HepG2 (cell line): ENCODE measurements around the gene TEX29. TPM values are rescaled to one million over a fixed set of nuclear protein-coding genes. Genes with fewer than 3 reads are reported as not detected.
A peak's percentile ranks its signal among the peaks of the same experiment; 100 is the strongest.

Experiments used
- ATAC-seq: fragments of 200-7000 bp; cut with Tn5 transposase; 3 replicates; pipeline ENCODE4 v1.9.1; 2020; ENCODE audit warnings: mild to moderate bottlenecking, moderate library complexity
- BruUV-seq: library from RNA; stranded (reverse); fragments of 400-500 nt; replicated peaks from 2 replicates; lab custom pipeline; 2021; lab: Mats Ljungman, UMichigan
- CTCF ChIA-PET: fragments of 300-600 bp; formaldehyde crosslinking; extraction: SDS; loops from one replicate; lab custom pipeline; 2021; ENCODE audit warnings: low total read pairs, inconsistent platforms, low intra/inter-chr PET ratio; lab: Yijun Ruan, JAX
- POLR2A ChIA-PET: fragments of 350-600 bp; sonication (Branson Sonifier 250); formaldehyde crosslinking; loops from one replicate; lab custom pipeline; 2020; ENCODE audit warnings: antibody characterized with exemption, inconsistent platforms; lab: Yijun Ruan, JAX
- DNase-seq: peaks from one replicate; pipeline ENCODE4 v3.0.0-alpha.2; 2015; ENCODE audit warnings: low spot score
- FAIRE-seq: peaks from 3 replicates; lab custom pipeline; 2011; peaks lifted over from hg19 to GRCh38; lab: Jason Lieb, UNC
- H2AFZ ChIP-seq: one replicate; pipeline ENCODE4 v1.6.1; 2011; ENCODE audit warnings: low read length, inconsistent platforms
- H3K27ac ChIP-seq: fragments of 300-600 bp; 3 replicates; pipeline ENCODE4 v1.8.0; 2011; ENCODE audit warnings: mixed run types, mild to moderate bottlenecking, mixed read lengths, low read length, inconsistent platforms; ENCODE audit not compliant: insufficient read depth; ENCODE audit errors: extremely low read length
- H3K27me3 ChIP-seq, 2 experiments: fragments of 200-600 bp in 1 of 2; 2 replicates in 1 of 2; 3 replicates in 1 of 2; pipeline versions ENCODE4 v1.6.0 to v1.8.0; 2011; ENCODE audit warnings: low read length in 2 of 2, mild to moderate bottlenecking in 2 of 2, moderate library complexity in 2 of 2, inconsistent platforms in 1 of 2; ENCODE audit not compliant: insufficient read depth in 2 of 2, control insufficient read depth in 1 of 2
- H3K36me3 ChIP-seq, 2 experiments: fragments of 200-600 bp in 1 of 2; replicated peaks in 1 of 2; 2 replicates in 1 of 2; 3 replicates in 1 of 2; pipeline versions ENCODE4 v1.5.1 to v1.8.0; 2011; ENCODE audit warnings: low read length in 2 of 2, inconsistent platforms in 1 of 2; ENCODE audit not compliant: insufficient read depth in 2 of 2, control insufficient read depth in 1 of 2
- H3K4me1 ChIP-seq: 2 replicates; pipeline ENCODE4 v1.5.1; 2012; ENCODE audit warnings: low read length, inconsistent platforms; ENCODE audit not compliant: insufficient read depth
- H3K4me2 ChIP-seq: 2 replicates; pipeline ENCODE4 v1.6.0; 2011; ENCODE audit warnings: low read depth, low read length, inconsistent platforms
- H3K4me3 ChIP-seq, 3 experiments: fragments of 200-600 bp in 1 of 3; sonication (generic), shearing (Covaris generic) in 1 of 3; replicated peaks in 1 of 3; 2 replicates each; pipeline ENCODE4 v1.5.1; 2011 to 2016; ENCODE audit warnings: low read length in 3 of 3, inconsistent platforms in 2 of 3, low read depth in 2 of 3, mild to moderate bottlenecking in 2 of 3, control low read depth in 1 of 3, mixed read lengths in 1 of 3; ENCODE audit not compliant: insufficient read depth in 1 of 3
- H3K79me2 ChIP-seq: one replicate; pipeline ENCODE4 v1.6.1; 2011; ENCODE audit warnings: low read length, inconsistent platforms; ENCODE audit not compliant: insufficient read depth
- H3K9ac ChIP-seq: 2 replicates; pipeline ENCODE4 v1.6.0; 2011; ENCODE audit warnings: mild to moderate bottlenecking, low read depth, low read length, inconsistent platforms; ENCODE audit not compliant: insufficient read depth
- H3K9me3 ChIP-seq: 2 replicates; pipeline ENCODE4 v1.5.1; 2012; ENCODE audit warnings: mild to moderate bottlenecking, low read length
- H4K20me1 ChIP-seq: 2 replicates; pipeline ENCODE4 v1.6.0; 2011; ENCODE audit warnings: inconsistent platforms, mild to moderate bottlenecking, low read length, moderate library complexity; ENCODE audit not compliant: insufficient read depth
- HNRNPLL ChIP-seq: fragments of 200-400 bp; formaldehyde crosslinking; IDR thresholded peaks from 2 replicates; pipeline ENCODE4 v1.6.1; 2017; ENCODE audit warnings: mild to moderate bottlenecking, low read depth, low read length; ENCODE audit not compliant: poor library complexity, severe bottlenecking
- IKZF4 ChIP-seq: sonication (generic); formaldehyde crosslinking; IDR thresholded peaks from 2 replicates; pipeline ENCODE4 v1.5.1; 2020; ENCODE audit warnings: borderline replicate concordance, mild to moderate bottlenecking, low read depth, missing genetic modification reagents; ENCODE audit errors: not compliant biosample characterization
- KDM2A ChIP-seq: sonication (generic); formaldehyde crosslinking; IDR thresholded peaks from 2 replicates; pipeline ENCODE4 v1.4.0; 2020; ENCODE audit warnings: low read depth, missing genetic modification reagents, borderline replicate concordance
- NFRKB ChIP-seq: fragments of 450-650 bp; IDR thresholded peaks from 2 replicates; pipeline ENCODE4 v1.6.1; 2017
- PRDM4 ChIP-seq: sonication (generic); formaldehyde crosslinking; IDR thresholded peaks from 2 replicates; pipeline ENCODE4 v1.9.0; 2021; ENCODE audit warnings: missing genetic modification reagents, borderline replicate concordance
- USF2 ChIP-seq, 2 experiments: sonication (generic) in 1 of 2; formaldehyde crosslinking in 1 of 2; IDR thresholded peaks; 2 replicates each; pipeline versions ENCODE4 v1.5.1 to v1.6.1; 2011 to 2020; ENCODE audit warnings: borderline replicate concordance in 1 of 2, low read depth in 1 of 2, low read length in 1 of 2, mild to moderate bottlenecking in 1 of 2, missing genetic modification reagents in 1 of 2, moderate library complexity in 1 of 2
- ZBTB33 ChIP-seq: sonication (generic); formaldehyde crosslinking; IDR thresholded peaks from 2 replicates; pipeline ENCODE4 v1.4.0; 2020; ENCODE audit warnings: missing genetic modification reagents
- ZNF292 ChIP-seq: sonication (generic); formaldehyde crosslinking; IDR thresholded peaks from 2 replicates; pipeline ENCODE4 v1.8.1; 2022; ENCODE audit warnings: mild to moderate bottlenecking, low read depth, missing genetic modification reagents, borderline replicate concordance
- ZNF343 ChIP-seq: sonication (generic); formaldehyde crosslinking; IDR thresholded peaks from 2 replicates; pipeline ENCODE4 v1.4.0; 2020; ENCODE audit warnings: mild to moderate bottlenecking, missing genetic modification reagents
- ZNF747 ChIP-seq: sonication (generic); formaldehyde crosslinking; IDR thresholded peaks from 2 replicates; pipeline ENCODE4 v1.8.1; 2023; ENCODE audit warnings: missing genetic modification reagents, mild to moderate bottlenecking, borderline replicate concordance
- ZNF781 ChIP-seq: sonication (generic); formaldehyde crosslinking; IDR thresholded peaks from 2 replicates; pipeline ENCODE4 v1.5.1; 2020; ENCODE audit warnings: borderline replicate concordance, mild to moderate bottlenecking, missing genetic modification reagents; ENCODE audit errors: not compliant biosample characterization
- WGBS: methylation state at CpG from one replicate; pipeline ENCODE4 v1.1.6; 2017; ENCODE audit warnings: low lambda C conversion rate; 5-methylcytosine and 5-hydroxymethylcytosine counted together
- in situ Hi-C: cut with HindIII; loops from 2 replicates; pipeline ENCODE4 v1.10.0; 2017; ENCODE audit warnings: low pct_unique_long_range_greater_than_20kb; ENCODE audit not compliant: extremely low pct_ligation_motif_present
- intact Hi-C: fragments of 100-400 bp; cut with micrococcal nuclease; formaldehyde crosslinking; loops from one replicate; pipeline ENCODE4 v1.10.0; 2022; ENCODE audit not compliant: unreplicated experiment
- polyA plus RNA-seq, 8 experiments: library from polyadenylated mRNA; depleted of rRNA in 3 of 8; stranded (reverse) in 7 of 8; unstranded in 1 of 8; fragments of >200 nt; fragmentation: Illumina TruSeq in 4 of 8; extraction: Trizol in 4 of 8; gene quantifications; 2 replicates each; pipeline versions ENCODE4 v1.2.1 to v1.2.3, GENCODE V29; 2011 to 2016; ENCODE audit warnings: low read depth in 4 of 8, missing spikeins in 1 of 8, mixed read lengths in 1 of 8; ENCODE audit not compliant: insufficient read depth in 1 of 8
- total RNA-seq, 5 experiments: library from RNA; depleted of rRNA; stranded (reverse); fragments of >200 nt; fragmentation: Illumina TruSeq; extraction: Trizol; gene quantifications; 2 replicates each; pipeline ENCODE4 v1.2.3, GENCODE V29; 2016; ENCODE audit warnings: low read depth in 1 of 5
- TF ChIP-seq, protein P1 (sequence below): sonication (generic); formaldehyde crosslinking; conservative IDR thresholded peaks from 2 replicates; pipeline ENCODE4 v1.4.0; 2020; ENCODE audit warnings: missing genetic modification reagents

Gene TEX29
- total and polyA plus RNA-seq, 2 of the 13 experiments (the other 11 are each of a cell fraction or from before 2014, with no cell fraction given): 0.12 to 0.22 TPM

- TF ChIP-seq PRDM4 (CRISPR knock-in tag): no peak
- no peak for TF ChIP-seq ZNF343 (CRISPR knock-in tag)
- no peak for TF ChIP-seq KDM2A (CRISPR knock-in tag)
- no peak for TF ChIP-seq NFRKB
- TF ChIP-seq USF2 (IDR thresholded peaks at IDR 0.05; ENCODE audit: low read depth, low read length): no peak
- no peak for TF ChIP-seq USF2 (CRISPR knock-in tag; IDR thresholded peaks at IDR 0.05; ENCODE audit: borderline replicate concordance)
These were observed 4.3 kb downstream of the TEX29 start (continued) for GRCh38 chr13:111324736-111325135.

- intact Hi-C loops: no loop called here
- Histone ChIP-seq H2AFZ (no peak overlapping the region), H3K4me1 (no peaks in the 10 kb centered on the region), H3K9ac (no peak overlapping the region), H3K36me3 (no peaks in the 10 kb centered on the region), H3K9me3 (no peaks in the 10 kb centered on the region), H3K27me3 (peaks cover 5 to 27% of the 10 kb centered on the region in 2 experiments; a peak in 3 of 5 replicates), H4K20me1 (no peaks in the 10 kb centered on the region), H3K27ac (no peak overlapping the region), H3K79me2 (no peaks in the 10 kb centered on the region), H3K4me3 (no peak overlapping the region), H3K4me2 (no peak overlapping the region)
- WGBS: 51% methylated on average over 24 of the region's 28 CpGs
- BruUV-seq: no TSS peak
- ChIA-PET POLR2A (no interaction called here), CTCF (no interaction called here)
- in situ Hi-C loops: no loop called here
- ATAC-seq: peak; percentile 4; the same call in 1 of the 3 replicates
- DNase-seq: no peak
- FAIRE-seq: no peak
- TF ChIP-seq IKZF4 (CRISPR knock-in tag): no peak
- TF ChIP-seq ZNF292 (CRISPR knock-in tag): no peak
- TF ChIP-seq, protein P1, sequence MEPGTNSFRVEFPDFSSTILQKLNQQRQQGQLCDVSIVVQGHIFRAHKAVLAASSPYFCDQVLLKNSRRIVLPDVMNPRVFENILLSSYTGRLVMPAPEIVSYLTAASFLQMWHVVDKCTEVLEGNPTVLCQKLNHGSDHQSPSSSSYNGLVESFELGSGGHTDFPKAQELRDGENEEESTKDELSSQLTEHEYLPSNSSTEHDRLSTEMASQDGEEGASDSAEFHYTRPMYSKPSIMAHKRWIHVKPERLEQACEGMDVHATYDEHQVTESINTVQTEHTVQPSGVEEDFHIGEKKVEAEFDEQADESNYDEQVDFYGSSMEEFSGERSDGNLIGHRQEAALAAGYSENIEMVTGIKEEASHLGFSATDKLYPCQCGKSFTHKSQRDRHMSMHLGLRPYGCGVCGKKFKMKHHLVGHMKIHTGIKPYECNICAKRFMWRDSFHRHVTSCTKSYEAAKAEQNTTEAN (CRISPR knock-in tag): no peak
- TF ChIP-seq ZNF747 (CRISPR knock-in tag): no peak
- no peak for TF ChIP-seq ZBTB33 (CRISPR knock-in tag)
- TF ChIP-seq HNRNPLL: no peak
- no peak for TF ChIP-seq ZNF781 (CRISPR knock-in tag)
These were observed 4.9 kb downstream of the TEX29 start for GRCh38 chr13:111325146-111325890.
